HEK293 (cell line): ENCODE data around the gene OR2T10.
"Not testable (repeated sequence)": the region's sequence is repeated elsewhere in the genome, so short reads cannot be mapped to it uniquely, and the experiment has no call there.

Source experiments
- CTCF ChIA-PET: fragments of 350-600 bp; formaldehyde crosslinking; extraction: SDS; loops from one replicate; lab custom pipeline; 2021; ENCODE audit warnings: antibody characterized with exemption; lab: Yijun Ruan, JAX
- POLR2A ChIA-PET: fragments of 300-600 bp; formaldehyde crosslinking; extraction: SDS; loops from one replicate; lab custom pipeline; 2020; ENCODE audit warnings: antibody characterized with exemption, inconsistent platforms; lab: Yijun Ruan, JAX
- H3K27ac ChIP-seq: fragments of 200-500 bp; sonication (Bioruptor generic); 2 replicates; pipeline ENCODE4 v1.5.1; 2014; ENCODE audit warnings: low read depth, low read length, control low read depth, inconsistent platforms; ENCODE audit errors: extremely low read depth
- H3K36me3 ChIP-seq, 2 experiments: fragments of 200-500 bp in 1 of 2; sonication (Bioruptor generic) in 1 of 2; 1 replicate in 1 of 2; 2 replicates in 1 of 2; pipeline ENCODE4 v1.5.1; 2014 to 2017; ENCODE audit warnings: inconsistent platforms in 2 of 2, low read length in 2 of 2; ENCODE audit not compliant: control insufficient read depth in 2 of 2, insufficient read depth in 1 of 2
- H3K4me1 ChIP-seq: fragments of 200-500 bp; sonication (Bioruptor generic); 2 replicates; pipeline ENCODE4 v1.5.1; 2014; ENCODE audit warnings: mild to moderate bottlenecking, low read length, inconsistent platforms; ENCODE audit not compliant: control insufficient read depth, insufficient read depth
- H3K4me3 ChIP-seq: 2 replicates; pipeline ENCODE4 v1.5.1; 2011; ENCODE audit warnings: low read depth, mild to moderate bottlenecking, control low read depth, low read length, moderate library complexity
- H3K9me3 ChIP-seq: fragments of 200-500 bp; sonication (Bioruptor generic); 2 replicates; pipeline ENCODE4 v1.5.1; 2014; ENCODE audit warnings: low read depth, low read length, inconsistent platforms; ENCODE audit not compliant: control insufficient read depth, insufficient read depth

The OR2T10 gene

DNA sequence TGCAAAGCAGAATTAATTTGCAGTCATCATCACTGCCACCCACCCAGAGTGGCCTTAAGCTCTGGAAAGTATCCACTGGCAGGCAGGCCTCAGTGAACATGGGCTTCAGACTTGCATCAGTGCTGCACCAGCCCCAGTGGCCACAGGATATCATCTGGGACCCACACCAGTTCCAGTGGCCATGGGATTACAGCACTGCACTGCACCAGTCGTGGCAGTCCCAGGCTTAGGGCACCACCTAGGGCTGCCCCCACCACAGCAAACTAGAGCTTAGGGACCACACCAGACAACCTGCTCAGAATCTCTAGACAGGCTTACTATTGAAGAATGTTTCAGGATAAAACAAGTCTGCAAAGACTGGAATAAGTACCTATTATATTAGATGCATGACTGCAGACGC is 50.1 kb downstream of the OR2T10 start:
- POLR2A ChIA-PET, H3K9me3 ChIP-seq, H3K4me1 ChIP-seq, H3K27ac ChIP-seq, H3K36me3 ChIP-seq, CTCF ChIA-PET, H3K4me3 ChIP-seq: not testable (repeated sequence)
